Measurements from ENCODE around the gene SEC14L1. TPM values are rescaled to one million over a fixed set of nuclear protein-coding genes. Genes with fewer than 3 reads are reported as not detected.

SEC14L1 gene
- total RNA-seq, 1 experiment from 2014 or later = 16.1 TPM

DNA sequence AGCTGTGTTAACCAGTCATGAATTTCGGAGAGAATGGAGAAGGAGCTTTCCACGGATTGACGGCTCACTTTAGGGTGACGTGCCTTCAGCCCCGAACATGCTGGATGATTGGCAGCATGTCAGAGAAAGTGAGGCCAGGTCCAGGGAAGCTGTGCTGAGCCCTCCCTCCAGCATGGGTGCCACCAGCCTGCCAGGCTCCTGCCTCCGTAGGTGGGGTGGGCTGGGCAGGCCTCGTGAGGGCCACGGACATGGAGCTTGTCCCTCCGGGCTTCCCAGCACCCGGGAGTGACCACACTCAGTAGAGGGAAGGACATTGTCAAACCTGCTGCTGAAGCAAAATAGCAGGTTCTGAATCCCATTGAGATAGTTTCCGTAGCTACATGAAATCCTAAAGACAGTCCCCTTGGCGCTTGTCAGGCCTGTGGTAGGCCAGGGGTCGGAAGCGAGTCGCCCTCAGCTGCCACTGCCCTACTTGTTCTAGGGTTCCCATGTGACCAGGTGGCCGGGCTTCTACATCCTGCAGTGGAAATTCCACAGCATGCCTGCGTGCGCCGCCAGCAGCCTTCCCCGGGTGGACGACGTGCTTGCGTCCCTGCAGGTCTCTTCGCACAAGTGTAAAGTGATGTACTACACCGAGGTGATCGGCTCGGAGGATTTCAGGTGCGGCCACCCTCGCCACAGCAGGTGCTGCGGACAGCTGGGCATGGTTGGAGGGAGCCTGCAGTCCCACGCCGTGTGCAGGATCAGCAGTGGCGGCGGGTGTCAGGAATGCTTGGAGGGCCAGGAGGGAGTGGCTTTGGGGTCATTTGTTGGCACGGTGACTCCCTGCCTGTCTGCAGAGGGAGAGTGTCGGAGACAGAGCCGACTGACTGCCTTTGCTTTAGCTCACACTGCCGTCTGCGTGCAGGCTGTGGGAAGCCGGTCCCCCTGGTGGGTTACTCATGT is 72.3 kb downstream of the SEC14L1 start:
- no peak for DNase-seq (ENCODE audit: low spot score)

DNA sequence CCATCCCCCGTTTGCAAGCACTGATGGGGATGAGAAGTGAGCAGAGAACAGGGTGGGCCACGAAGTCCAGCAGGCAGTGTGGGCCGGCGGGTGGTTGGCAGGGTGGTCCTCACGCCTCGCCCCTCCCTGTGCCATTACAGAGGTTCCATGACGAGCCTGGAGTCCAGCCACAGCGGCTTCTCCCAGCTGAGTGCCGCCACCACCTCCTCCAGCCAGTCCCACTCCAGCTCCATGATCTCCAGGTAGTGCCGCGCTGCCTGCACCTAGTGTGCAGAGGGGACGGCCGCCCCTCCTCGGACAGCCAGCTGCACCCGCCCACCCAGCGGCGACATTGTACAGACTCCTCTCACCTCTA is 73.0 kb downstream of the SEC14L1 start:
- no peak for DNase-seq (ENCODE audit: low spot score)

- no peak for DNase-seq (ENCODE audit: low spot score)
Measured at GRCh38 chr17:77214328-77214727, 73.6 kb downstream of the SEC14L1 start.

DNA sequence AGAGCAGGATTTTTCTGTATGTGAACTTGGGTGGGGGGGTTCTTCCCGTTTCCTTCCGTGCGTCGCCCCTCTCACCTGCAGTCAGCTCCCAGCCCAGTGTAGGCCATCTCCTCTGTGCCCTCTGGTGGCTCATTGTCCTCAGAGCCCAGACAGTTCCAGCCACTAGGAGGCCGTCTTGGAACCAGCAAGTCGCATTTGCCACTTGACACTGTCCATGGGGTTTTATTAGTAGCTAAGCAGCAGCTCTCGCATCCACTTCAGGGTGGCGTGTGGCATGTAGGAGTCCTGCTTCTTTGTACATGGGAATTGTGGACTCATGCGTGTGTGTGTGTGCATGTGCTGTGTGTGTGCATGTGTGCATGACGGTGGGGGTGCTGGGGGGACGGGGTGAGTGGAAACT is 74.0 kb downstream of the SEC14L1 start:
- DNase-seq (ENCODE audit: low spot score) = peak; percentile 70

DNA sequence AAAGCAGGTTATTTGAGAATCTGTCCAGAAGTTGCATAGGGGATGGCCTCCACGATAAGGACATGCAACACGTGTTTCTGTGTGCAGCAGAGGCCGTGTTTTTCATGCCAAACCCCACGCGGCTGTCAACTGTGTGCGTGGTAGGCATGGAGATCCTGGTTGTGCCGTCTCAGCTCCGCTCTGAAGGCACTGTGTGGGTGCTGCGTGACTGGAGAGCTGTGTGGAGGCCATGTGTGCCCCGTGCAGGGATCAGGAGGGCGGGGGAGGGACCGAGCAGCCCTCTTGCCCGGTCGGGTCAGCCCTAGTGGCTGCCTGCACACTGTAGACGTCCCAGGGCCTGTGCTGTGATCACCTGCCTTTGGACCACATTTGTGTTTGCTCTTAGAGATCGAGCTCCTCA is 74.5 kb downstream of the SEC14L1 start:
- DNase-seq (ENCODE audit: low spot score) = no peak

GRCh38 chr17:77216486-77216885 is 75.7 kb downstream of the SEC14L1 start:
- no peak for DNase-seq (ENCODE audit: low spot score)

DNA sequence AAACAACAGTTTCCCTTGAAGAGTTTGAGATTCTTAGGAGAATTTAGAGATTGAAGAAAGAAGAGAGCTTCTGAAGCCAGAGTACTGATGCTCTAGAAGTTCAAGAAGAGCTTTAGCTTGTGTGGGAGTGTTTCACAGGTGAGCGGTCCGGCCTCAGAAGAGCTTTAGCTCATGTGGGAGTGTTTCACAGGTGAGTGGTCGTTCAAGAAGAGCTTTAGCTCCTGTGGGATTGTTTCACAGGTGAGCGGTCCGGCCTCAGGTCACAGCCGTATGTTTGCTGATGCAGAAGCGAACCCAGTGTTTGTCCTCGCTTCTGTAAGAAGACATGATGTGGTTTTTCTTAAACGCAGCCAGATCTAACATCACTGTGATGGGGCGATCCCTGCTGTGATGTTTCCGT is 76.4 kb downstream of the SEC14L1 start:
- DNase-seq (ENCODE audit: low spot score) = no peak

DNA sequence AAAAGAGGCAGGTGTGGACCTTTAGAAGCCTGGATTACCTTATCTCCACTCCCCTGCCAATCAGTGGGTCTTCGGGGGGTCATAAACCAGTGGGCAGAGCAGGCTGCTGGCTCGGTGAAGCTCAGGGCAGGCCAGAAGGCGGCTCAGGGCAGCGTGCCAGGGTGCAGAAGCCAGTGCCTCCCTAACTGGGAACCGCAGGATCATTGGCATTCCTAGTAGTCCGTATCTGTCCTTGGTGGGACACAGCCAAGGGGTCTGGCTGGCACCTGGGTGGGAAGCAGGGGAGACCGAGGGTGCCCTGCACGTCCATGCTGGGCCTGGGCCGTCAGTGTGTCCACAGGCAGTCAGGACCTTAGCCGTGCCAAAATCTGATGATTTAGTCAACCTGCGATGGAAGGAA is 76.8 kb downstream of the SEC14L1 start:
- no peak for DNase-seq (ENCODE audit: low spot score)

DNA sequence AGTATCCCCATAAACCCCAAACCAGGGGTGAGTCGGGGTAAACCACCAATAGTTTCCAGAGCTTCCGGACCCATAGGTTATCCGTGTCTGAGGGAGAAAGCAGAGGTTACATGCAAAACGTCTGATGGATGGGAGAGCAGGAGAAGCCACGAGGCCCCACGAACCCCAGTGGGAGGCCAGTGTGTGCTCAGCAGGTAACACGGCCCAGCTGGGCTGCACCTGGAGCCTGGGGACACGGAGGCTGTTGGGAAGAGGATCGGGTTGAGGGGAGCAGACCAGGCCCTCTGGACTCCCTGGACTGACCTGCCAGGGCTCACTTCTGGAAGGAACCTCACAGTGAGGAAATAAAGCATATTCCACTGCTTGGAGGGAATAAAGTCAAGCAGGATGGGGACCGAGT is 78.1 kb downstream of the SEC14L1 start:
- DNase-seq (ENCODE audit: low spot score) = no peak

DNA sequence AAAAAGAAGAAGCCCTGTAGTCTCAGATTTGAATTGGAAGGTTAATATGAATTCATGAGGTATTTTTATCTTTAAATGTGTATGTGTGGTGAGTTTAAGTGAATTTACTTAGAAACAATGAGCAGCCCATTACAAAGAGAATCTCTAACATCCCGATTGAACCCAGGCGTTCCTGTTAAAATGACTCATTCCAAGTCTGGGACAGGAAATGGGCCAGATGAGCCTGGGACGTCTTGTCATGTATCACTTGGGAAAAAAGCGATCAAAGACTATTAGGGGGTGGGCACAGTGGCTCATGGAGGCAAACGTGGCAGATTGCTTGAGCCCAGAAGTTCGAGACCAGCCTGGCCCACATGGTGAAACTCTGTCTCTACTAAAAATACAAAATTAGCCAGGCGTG is 81.6 kb downstream of the SEC14L1 start:
- no peak for DNase-seq (ENCODE audit: low spot score)

GRCh38 chr17:77223642-77224420 is 83.1 kb downstream of the SEC14L1 start:
- peak; percentile 27 for DNase-seq (ENCODE audit: low spot score)

GRCh38 chr17:77225265-77225664 is 84.5 kb downstream of the SEC14L1 start:
- DNase-seq (ENCODE audit: low spot score) = no peak

GRCh38 chr17:77227461-77228240 is 86.9 kb downstream of the SEC14L1 start:
- DNase-seq (ENCODE audit: low spot score) = no peak

DNA sequence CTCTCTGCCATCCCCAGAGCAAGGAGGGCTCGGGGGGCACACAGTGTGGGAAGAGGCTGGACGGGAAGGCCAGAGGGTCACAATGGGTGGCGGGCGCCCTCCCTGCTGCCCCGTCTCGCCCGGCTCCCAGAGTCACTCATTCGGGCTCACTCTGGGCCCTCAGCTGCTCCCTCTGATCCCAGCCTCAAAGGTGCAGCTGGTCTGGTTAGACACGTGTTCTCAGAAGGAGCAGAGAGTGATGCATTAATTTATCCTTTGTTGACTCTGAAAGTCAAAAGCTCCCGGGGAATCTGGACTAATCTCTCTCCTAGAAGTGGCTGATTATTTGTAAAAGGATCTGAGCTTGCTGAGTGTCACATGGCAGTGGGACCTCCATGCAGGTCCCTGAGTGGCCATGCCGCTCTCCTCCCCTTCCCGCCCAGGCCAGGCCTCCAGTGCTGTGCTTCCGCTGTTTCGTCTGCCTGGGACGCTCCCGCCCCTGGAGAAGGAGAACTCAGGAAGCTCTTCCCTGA is 87.5 kb downstream of the SEC14L1 start:
- DNase-seq (ENCODE audit: low spot score) = no peak

DNA sequence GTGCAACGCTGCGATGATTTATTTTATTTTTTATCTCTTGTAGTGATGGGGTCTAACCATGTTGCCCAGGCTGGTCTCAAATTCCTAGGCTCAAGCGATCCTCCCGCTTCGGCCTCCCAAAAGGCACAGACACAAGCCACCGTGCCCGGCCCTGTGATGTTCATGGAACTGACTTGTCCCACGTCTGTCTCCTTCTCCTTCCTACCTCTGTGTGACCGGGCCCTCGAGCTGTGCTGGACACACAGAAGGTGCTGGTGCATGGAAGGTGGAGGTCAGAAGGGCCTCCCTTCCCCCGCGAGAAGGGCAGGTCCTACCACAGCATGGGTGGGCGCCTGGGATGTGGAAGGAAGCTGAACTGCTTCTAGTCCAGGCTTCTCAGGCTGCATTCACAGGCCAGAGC is 88.0 kb downstream of the SEC14L1 start:
- DNase-seq (ENCODE audit: low spot score) = no peak

- no peak for DNase-seq (ENCODE audit: low spot score)
Measured at GRCh38 chr17:77229786-77230435, 89.1 kb downstream of the SEC14L1 start.

DNA sequence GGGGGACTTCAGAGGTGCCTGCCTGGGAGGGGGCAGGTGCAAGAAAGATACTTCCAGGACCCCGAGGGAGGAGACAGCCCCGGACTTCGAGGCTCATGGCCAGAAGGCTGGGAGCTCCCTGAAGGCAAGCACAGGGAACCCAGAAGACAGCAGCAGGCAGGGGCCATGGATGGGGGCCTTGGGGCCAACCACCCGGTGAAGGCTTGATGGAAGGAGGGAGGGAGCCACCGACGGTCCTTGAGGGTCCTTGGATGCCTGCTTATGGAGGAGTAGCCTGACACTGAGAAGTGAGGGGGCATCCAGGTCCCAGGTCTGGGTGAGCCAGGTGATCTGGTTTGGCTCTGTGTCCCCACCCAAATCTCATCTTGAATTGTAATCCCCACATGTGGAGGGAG is 89.7 kb downstream of the SEC14L1 start:
- no peak for DNase-seq (ENCODE audit: low spot score)

DNA sequence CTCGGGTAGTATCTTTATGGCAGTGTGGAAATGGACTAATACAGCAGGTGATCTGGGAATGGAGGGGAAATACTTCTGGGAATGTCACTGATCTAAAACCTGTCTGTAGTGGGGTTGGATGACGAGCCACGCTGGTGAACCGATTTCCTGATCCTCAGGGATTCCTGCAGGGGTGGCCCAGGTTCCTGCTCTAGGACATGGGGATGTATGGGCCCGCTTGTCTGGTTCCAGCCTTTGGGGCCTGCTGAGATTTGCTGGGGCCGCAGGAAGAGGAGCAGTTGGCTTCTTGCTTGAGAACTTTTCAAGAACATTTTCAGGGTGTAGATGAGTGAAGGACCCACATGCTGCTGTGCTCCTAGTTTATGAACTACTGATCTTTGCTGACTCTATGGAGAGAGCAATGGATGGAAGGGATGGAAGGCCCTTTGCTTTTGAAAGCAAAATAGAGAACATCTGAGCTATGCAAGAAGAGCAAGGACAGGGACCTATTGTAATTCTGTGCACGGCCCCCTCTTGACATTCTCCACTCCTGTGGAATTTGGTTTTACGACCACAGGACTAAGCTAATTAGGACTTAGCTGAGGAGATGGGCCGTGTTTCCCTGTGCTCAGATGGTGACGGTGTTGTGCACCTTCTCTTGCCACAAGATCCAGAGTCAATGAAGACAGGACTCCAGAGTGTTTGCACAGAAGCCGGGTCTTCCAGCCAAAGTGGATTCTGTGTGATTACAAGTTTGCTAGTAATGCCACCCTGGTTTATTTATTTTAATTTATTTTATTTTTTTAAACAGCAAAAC is 90.5 kb downstream of the SEC14L1 start:
- no peak for DNase-seq (ENCODE audit: low spot score)

DNA sequence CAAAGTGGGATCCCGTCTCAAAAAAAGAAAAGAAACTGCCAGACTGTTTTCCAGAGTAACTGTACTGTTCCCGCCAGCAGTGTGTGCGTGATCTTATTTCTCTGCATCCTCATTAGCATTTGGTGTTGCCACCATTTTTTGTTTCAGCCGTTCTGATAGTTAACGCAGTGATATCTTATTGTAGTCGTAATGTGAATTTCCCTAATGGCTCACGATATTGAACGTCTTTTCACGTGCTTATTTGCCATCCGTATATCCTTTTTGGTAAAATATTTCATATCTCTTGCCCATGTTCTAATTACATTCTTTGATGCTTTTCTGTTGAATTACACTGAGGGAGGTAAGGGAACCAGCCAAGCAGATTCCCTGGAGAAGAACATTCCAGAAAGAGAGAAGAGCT is 92.4 kb downstream of the SEC14L1 start:
- DNase-seq (ENCODE audit: low spot score) = no peak

- peak; percentile 43 for DNase-seq (ENCODE audit: low spot score)
Measured at GRCh38 chr17:77233635-77234334, 93.0 kb downstream of the SEC14L1 start.
